ENCODE data around the gene HSP90AA1. TPM values are rescaled to one million over a fixed set of nuclear protein-coding genes. Genes with fewer than 3 reads are reported as not detected.
"Not testable (repeated sequence)": the region's sequence is repeated elsewhere in the genome, so short reads cannot be mapped to it uniquely, and the experiment has no call there.

HSP90AA1 gene
- total RNA-seq, 1 experiment from 2014 or later, result 464 TPM

- Mint-ChIP-seq H3K27me3 (ENCODE audit: insufficient read depth, unreplicated experiment) (no peaks in the 10 kb centered on the region), H3K4me3 (ENCODE audit: unreplicated experiment) (peak overlapping the region; percentile 81), H3K9me3 (ENCODE audit: unreplicated experiment) (no peaks in the 10 kb centered on the region), H3K27ac (ENCODE audit: unreplicated experiment) (no peak overlapping the region), H3K36me3 (ENCODE audit: insufficient read depth, unreplicated experiment) (peaks cover 93% of the 10 kb centered on the region), H3K4me1 (ENCODE audit: low read depth, unreplicated experiment) (peaks cover 27% of the 10 kb centered on the region)
- TF ChIP-seq CTCF (IDR thresholded peaks at IDR 0.05; ENCODE audit: insufficient read depth in 1 of 2, low read depth in 1 of 2, low read length in 1 of 2, severe bottlenecking in 1 of 2, unreplicated experiment in 1 of 2), result no peak
- Histone ChIP-seq H3K9me3 (no peaks in the 10 kb centered on the region), H3K36me3 (ENCODE audit: control insufficient read depth, insufficient read depth, low read length) (peaks cover 4% of the 10 kb centered on the region; the same call in 1 of the 2 replicates), H3K4me1 (peaks cover 33% of the 10 kb centered on the region), H3K27me3 (replicated peaks; ENCODE audit: control insufficient read depth, insufficient read depth, low read length) (no peaks in the 10 kb centered on the region), H3K4me3 (ENCODE audit: low read depth, low read length) (no peak overlapping the region; the same call in 1 of the 2 replicates)
- BruUV-seq (replicated peaks), result no TSS peak
- CTCF ChIA-PET, result interaction anchor here (0.6 kb wide), 1 partner anchor 325 kb away, joined by 6 read pairs; no protein-coding TSS in a partner anchor
- no peak for DNase-seq
- intact Hi-C loops (cut with micrococcal nuclease; ENCODE audit: unreplicated experiment), result no loop called here
- POLR2A ChIA-PET, result interaction anchor here (0.5 kb wide), 1 partner anchor 278 kb away, joined by 4 read pairs; the partner anchor contains the start of genes CINP and TECPR2
Measured at GRCh38 chr14:102084931-102085330, 1.9 kb downstream of the HSP90AA1 start.

GRCh38 chr14:102084522-102084921 lies 2.3 kb downstream of the HSP90AA1 start:
- H3K9me3 ChIP-seq; DNase-seq; H3K9me3 Mint-ChIP-seq (ENCODE audit: unreplicated experiment); H3K36me3 ChIP-seq (ENCODE audit: control insufficient read depth, insufficient read depth, low read length); CTCF ChIA-PET; H3K27ac Mint-ChIP-seq (ENCODE audit: unreplicated experiment); intact Hi-C loops (cut with micrococcal nuclease; ENCODE audit: unreplicated experiment); H3K4me3 ChIP-seq (ENCODE audit: low read depth, low read length); H3K27me3 ChIP-seq (replicated peaks; ENCODE audit: control insufficient read depth, insufficient read depth, low read length); BruUV-seq (replicated peaks); POLR2A ChIA-PET; H3K27me3 Mint-ChIP-seq (ENCODE audit: insufficient read depth, unreplicated experiment): not testable (repeated sequence)
- Mint-ChIP-seq H3K4me3 (ENCODE audit: unreplicated experiment) (peak overlapping the region; percentile 81), H3K4me1 (ENCODE audit: low read depth, unreplicated experiment) (peaks cover 23% of the 10 kb centered on the region), H3K36me3 (ENCODE audit: insufficient read depth, unreplicated experiment) (peaks cover 93% of the 10 kb centered on the region)
- peaks cover 33% of the 10 kb centered on the region for H3K4me1 ChIP-seq

GRCh38 chr14:102081231-102082080 lies 5.4 kb downstream of the HSP90AA1 start:
- intact Hi-C loops (cut with micrococcal nuclease; ENCODE audit: unreplicated experiment), result no loop called here
- Mint-ChIP-seq H3K4me1 (ENCODE audit: low read depth, unreplicated experiment) (peaks cover 8% of the 10 kb centered on the region), H3K27me3 (ENCODE audit: insufficient read depth, unreplicated experiment) (no peaks in the 10 kb centered on the region), H3K27ac (ENCODE audit: unreplicated experiment) (no peak overlapping the region), H3K4me3 (ENCODE audit: unreplicated experiment) (no peak overlapping the region), H3K36me3 (ENCODE audit: insufficient read depth, unreplicated experiment) (peaks cover 92% of the 10 kb centered on the region), H3K9me3 (ENCODE audit: unreplicated experiment) (no peaks in the 10 kb centered on the region)
- POLR2A ChIA-PET, result no interaction called here
- H3K4me1 ChIP-seq, result peaks cover 26% of the 10 kb centered on the region
- no peak overlapping the region for H3K4me3 ChIP-seq (ENCODE audit: low read depth, low read length)
- DNase-seq, result no peak
- H3K27me3 ChIP-seq (replicated peaks; ENCODE audit: control insufficient read depth, insufficient read depth, low read length), result no peaks in the 10 kb centered on the region
- TSS peak; percentile 3 for BruUV-seq (replicated peaks)
- no peaks in the 10 kb centered on the region for H3K9me3 ChIP-seq
- peaks cover 4% of the 10 kb centered on the region for H3K36me3 ChIP-seq (ENCODE audit: control insufficient read depth, insufficient read depth, low read length)
- CTCF ChIA-PET, result no interaction called here
- TF ChIP-seq CTCF (IDR thresholded peaks at IDR 0.05; ENCODE audit: insufficient read depth in 1 of 2, low read depth in 1 of 2, low read length in 1 of 2, severe bottlenecking in 1 of 2, unreplicated experiment in 1 of 2), result no peak

Data from Caco-2 (cell line).